ENCODE data around the gene RNF224.

DNA sequence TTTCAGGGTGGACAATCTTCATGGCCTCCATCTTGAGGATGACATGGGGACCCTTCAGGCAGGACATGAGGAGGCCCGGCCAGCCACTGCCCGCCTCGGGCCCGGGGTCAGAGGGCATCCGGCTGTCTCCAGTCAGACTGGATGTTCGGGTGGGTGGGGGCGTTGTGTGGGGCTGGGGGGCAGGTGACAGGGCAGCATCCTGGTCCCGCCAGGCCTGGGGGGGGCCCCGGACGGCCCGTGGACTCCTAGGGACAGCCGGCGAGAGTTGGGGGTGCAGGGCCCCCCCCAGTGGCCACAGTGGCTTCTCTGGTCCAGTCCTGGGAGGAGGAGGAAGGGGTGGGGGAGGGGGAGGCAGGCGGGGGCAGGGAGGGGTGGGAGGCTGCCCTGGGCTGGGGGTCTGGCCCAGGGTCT lies 6.2 kb upstream of the RNF224 start:
- TF ChIP-seq POLR2A (IDR thresholded peaks at IDR 0.05) = no peak
- TF ChIP-seq CTCF (IDR thresholded peaks at IDR 0.05) = no peak
- no peak for TF ChIP-seq EP300 (IDR thresholded peaks at IDR 0.05)

All from tibial nerve (tissue), 4 donors.